Germinal center (tissue), 1 donor: ENCODE results near the gene ABTB1.

Source experiments
- DNase-seq: peaks from one replicate; pipeline ENCODE4 v3.0.0; 2012; ENCODE audit warnings: mixed read lengths, low spot score

The ABTB1 gene

DNA sequence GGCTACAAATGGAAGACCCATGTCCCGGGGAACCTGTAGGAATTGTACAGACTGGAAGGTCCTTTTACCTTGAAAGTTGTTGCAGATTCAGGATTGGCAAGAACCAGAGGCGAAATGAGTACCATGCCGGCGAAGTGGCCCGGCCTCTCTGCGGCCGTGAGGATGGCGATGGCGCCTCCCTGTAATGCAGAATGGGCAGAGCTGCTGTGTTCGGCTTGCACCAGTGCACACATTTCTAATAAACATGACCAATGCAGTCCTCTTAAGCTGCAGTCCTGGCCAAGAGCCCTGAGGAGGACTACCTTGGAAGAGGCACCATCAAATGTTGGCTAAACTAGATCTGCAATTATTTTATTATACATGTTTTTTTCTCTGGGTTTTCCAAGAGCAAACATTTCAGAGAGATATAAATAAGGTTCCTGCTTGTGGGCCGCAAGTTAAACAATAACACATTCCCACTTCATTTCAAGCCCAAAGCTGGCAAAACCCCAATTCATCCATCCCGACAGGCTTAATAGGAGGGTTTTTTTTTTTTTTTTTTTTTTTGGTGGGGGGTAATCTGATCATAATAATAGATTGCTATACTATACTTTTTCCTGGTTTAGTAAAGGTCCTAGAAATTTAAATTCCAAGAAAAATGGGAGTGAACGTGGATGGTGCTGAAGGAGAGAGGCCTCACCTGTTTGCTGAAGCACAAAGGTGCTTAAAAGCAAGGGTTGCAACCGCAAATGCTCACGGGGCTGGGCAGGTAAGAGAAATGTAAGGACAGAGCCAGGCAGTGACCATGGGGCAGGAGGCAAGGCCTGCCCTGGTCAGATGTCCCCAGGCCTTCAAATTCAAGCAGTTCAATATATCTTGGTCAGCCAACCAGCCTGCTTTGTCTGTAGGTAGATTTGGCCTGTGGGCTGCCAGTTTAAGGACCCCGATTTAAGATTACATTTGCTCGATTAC is 48.5 kb downstream of the ABTB1 start:
- no peak for DNase-seq

DNA sequence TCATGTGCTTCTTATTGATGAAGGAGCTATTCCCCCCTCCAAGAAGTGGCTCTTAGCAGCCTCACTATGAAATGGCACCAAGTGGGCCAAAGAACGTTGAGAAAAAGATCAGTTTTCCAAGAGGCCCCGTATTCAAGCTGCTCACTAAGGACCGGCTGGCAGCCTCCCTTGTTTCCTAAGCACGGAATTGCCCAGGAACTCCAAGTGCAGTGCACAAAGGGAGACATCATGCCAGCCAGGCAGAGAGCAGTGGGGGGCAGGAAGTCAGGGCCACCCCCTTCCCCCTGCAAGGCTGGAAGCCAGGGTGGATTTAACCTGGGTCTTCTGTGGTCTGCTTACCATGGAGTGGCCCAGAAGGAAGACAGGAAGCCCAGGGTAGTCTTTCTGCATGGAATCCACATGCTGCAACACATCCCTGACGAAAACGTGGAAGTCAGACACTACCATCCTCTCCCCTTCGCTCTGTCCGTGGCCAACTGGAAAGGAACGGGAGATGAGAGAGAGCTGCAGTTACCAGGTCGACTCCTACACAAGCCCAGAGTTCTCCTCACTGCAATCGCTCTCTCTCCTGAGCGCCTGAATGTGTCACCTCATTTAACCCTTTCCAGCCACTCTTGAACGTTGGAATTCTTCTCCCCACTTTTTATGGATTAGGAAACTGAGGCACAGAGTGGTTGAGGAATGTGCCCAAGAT is 49.5 kb downstream of the ABTB1 start:
- DNase-seq = no peak

- DNase-seq = no peak
Measured at GRCh38 chr3:127723011-127723567, 50.3 kb downstream of the ABTB1 start.

DNA sequence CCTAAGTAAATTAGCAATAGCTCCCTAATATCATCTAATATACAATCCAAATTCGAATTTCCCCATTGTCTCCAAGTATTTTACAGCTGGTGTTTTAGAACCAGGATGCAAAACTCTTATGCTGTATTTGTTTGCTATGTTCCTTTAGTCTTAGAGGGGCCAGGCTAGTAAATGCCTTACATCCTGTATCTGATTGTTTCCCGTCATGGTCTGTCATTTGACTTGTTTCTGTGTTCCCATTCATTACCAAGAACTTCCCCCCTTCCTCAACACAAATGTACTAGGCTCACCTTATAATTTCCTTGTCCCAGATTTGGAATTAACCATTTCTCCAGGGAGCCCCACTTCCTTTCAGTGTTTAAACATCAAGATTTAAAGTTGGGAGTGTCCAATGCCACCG is 54.1 kb downstream of the ABTB1 start:
- DNase-seq = no peak

- no peak for DNase-seq
Measured at GRCh38 chr3:127728417-127729015, 55.8 kb downstream of the ABTB1 start.

- peak; percentile 11 for DNase-seq
Measured at GRCh38 chr3:127729556-127730056, 56.9 kb downstream of the ABTB1 start.

GRCh38 chr3:127730171-127730570 is 57.4 kb downstream of the ABTB1 start:
- DNase-seq = no peak
